SU-DHL-6 (cell line): ENCODE measurements around the gene ANKZF1.

ENCODE experiments used
- EZH2phosphoT487 ChIP-seq: fragments of 200-600 bp; sonication (generic), shearing (Covaris generic); conservative IDR thresholded peaks from 2 replicates; pipeline ENCODE4 v1.6.1; 2018; ENCODE audit warnings: mild to moderate bottlenecking, antibody characterized with exemption, low read length, moderate library complexity, mixed read lengths
- TF ChIP-seq, protein P1 (sequence below): fragments of 200-600 bp; sonication (generic); IDR thresholded peaks from one replicate; pipeline ENCODE4 v1.5.1; 2017; ENCODE audit warnings: antibody characterized with exemption, mild to moderate bottlenecking, low read length, moderate library complexity; ENCODE audit not compliant: insufficient read depth, poor library complexity, severe bottlenecking

DNA sequence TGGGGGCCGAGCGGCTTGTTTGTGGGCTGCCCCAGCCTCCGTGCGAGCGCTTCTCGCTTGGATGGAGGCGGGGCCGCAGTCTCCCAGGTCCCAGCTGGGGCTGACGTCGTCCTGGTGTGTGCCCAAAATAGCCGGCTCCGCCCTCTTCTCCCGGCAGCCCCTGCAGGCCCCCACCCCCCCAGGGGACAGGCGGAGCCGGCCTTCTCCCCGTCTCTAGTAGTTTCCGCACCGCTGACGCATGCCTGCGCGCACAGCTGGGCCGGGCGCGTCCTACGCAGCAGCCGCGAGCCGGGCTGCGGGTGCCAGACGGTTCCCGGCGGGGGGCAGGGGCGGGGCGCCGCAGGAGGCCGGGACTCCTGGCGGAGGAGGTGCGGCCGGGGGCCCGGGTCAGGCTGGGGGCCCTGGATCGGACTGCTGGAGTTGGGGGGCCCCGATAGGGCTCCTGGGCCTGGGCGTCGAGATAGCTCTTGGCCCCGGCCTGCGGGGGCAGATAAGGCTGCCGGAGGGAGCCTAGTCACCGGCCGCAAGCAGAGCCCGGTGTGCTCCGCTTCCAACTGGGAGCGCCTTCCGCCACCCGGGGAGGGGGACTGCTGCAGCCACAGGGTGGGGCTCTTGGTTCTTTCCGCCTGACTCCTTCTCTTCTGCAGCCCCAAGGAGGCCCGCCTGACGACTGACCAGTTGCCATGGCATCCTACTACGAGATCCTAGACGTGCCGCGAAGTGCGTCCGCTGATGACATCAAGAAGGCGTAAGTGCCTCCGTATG, 49.7 kb downstream of the ANKZF1 start, which contains the start of gene DNAJB2:
- TF ChIP-seq, protein P1, sequence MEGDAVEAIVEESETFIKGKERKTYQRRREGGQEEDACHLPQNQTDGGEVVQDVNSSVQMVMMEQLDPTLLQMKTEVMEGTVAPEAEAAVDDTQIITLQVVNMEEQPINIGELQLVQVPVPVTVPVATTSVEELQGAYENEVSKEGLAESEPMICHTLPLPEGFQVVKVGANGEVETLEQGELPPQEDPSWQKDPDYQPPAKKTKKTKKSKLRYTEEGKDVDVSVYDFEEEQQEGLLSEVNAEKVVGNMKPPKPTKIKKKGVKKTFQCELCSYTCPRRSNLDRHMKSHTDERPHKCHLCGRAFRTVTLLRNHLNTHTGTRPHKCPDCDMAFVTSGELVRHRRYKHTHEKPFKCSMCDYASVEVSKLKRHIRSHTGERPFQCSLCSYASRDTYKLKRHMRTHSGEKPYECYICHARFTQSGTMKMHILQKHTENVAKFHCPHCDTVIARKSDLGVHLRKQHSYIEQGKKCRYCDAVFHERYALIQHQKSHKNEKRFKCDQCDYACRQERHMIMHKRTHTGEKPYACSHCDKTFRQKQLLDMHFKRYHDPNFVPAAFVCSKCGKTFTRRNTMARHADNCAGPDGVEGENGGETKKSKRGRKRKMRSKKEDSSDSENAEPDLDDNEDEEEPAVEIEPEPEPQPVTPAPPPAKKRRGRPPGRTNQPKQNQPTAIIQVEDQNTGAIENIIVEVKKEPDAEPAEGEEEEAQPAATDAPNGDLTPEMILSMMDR = peak; percentile 16
- no peak for TF ChIP-seq EZH2phosphoT487
